Left ventricle myocardium inferior (tissue), 1 donor: Measurements from ENCODE around the gene CAV1. TPM values are rescaled to one million over a fixed set of nuclear protein-coding genes. Genes with fewer than 3 reads are reported as not detected.

ENCODE experiments used
- DNase-seq: peaks from one replicate; pipeline ENCODE4 v3.0.0-alpha.2; 2020
- H3K27ac ChIP-seq: fragments of 200-600 bp; replicated peaks from 2 replicates; pipeline ENCODE4 v1.8.0; 2021
- H3K27me3 ChIP-seq: fragments of 200-600 bp; 2 replicates; pipeline ENCODE4 v1.8.0; 2021; ENCODE audit warnings: low read depth
- H3K36me3 ChIP-seq: fragments of 200-600 bp; 2 replicates; pipeline ENCODE4 v1.8.0; 2021
- H3K4me1 ChIP-seq: fragments of 200-600 bp; 2 replicates; pipeline ENCODE4 v1.8.0; 2021
- H3K4me3 ChIP-seq: fragments of 200-600 bp; 2 replicates; pipeline ENCODE4 v1.8.0; 2021; ENCODE audit warnings: mild to moderate bottlenecking, moderate library complexity
- H3K9me3 ChIP-seq: fragments of 200-600 bp; replicated peaks from 2 replicates; pipeline ENCODE4 v1.8.0; 2021
- CTCF ChIP-seq: fragments of 200-600 bp; IDR thresholded peaks from 2 replicates; pipeline ENCODE4 v1.8.0; 2021; ENCODE audit warnings: antibody characterized with exemption, mild to moderate bottlenecking, borderline replicate concordance
- intact Hi-C: fragments of 100-400 bp; cut with micrococcal nuclease; formaldehyde crosslinking; loops from one replicate; pipeline ENCODE4 v1.11.0; 2022
- total RNA-seq: library from RNA; stranded (reverse); fragmentation: NEBNext Ultra II Directional; extraction: Animal tissue kit (Norgen Biotek cat#: 25700); gene quantifications from one replicate; pipeline ENCODE4 v1.2.1, GENCODE V29; 2021
- donor health status: DM: no; HTN: yes; CAD: no; lungs with severe emphysema.

The CAV1 gene
- total RNA-seq, 1 donor from 2014 or later, result 266 TPM

GRCh38 chr7:116500078-116500853 is 24.6 kb upstream of the CAV1 start:
- H3K4me3 ChIP-seq, result peak overlapping the region; percentile 91
- intact Hi-C loops, result no loop called here
- peak overlapping the region; percentile 99 for H3K27ac ChIP-seq

DNA sequence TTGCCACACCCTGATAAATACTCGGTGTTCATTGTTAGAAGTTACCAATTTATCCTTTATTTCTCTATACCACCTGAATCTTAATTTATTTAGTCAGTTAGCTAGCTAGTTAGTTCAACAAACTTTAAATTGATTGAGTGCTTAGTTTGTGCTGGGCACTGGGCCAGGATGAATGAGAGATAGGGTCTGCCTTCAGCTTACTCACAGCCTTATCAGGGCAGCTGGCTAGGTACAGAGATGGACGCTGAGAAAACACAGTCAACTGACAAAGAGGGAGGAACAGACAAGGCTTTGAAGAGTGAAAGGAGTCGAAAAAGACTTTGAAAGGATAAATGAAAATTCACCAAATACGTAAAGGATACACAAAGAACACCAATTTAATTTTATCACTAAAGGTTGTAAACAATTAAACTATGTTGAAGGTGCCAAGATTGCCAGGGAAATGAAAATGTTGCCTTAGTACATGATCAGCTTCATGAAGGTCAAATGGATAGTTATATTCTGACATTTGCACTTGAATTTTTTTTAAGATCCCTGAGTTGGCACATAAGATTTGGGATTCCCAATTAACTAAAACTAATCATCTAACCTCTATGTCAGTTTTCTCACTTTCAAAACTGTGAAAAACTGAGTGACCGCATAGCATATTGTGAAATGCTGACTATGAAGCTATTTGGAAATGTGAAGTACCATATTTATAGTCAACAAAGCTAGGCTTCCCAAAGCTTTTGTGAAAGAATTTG is 23.2 kb upstream of the CAV1 start:
- intact Hi-C loops, result no loop called here
- peak overlapping the region; percentile 99 for H3K27ac ChIP-seq
- H3K36me3 ChIP-seq, result peaks cover 13% of the 10 kb centered on the region
- H3K9me3 ChIP-seq, result peaks cover 4% of the 10 kb centered on the region
- peak; percentile 30 for DNase-seq
- peaks cover 74% of the 10 kb centered on the region for H3K4me1 ChIP-seq
- TF ChIP-seq CTCF, result no peak
- H3K4me3 ChIP-seq, result peak overlapping the region; percentile 91
- H3K27me3 ChIP-seq, result no peaks in the 10 kb centered on the region

More at GRCh38 chr7:116500078-116500853, 24.6 kb upstream of the CAV1 start:
- Histone ChIP-seq H3K9me3 (peaks cover 4% of the 10 kb centered on the region), H3K36me3 (no peaks in the 10 kb centered on the region), H3K27me3 (no peaks in the 10 kb centered on the region), H3K4me1 (peaks cover 69% of the 10 kb centered on the region)
- DNase-seq, result peak; percentile 37
- no peak for TF ChIP-seq CTCF

- H3K9me3 ChIP-seq, result no peaks in the 10 kb centered on the region
- peak overlapping the region; percentile 91 for H3K4me3 ChIP-seq
- TF ChIP-seq CTCF, result no peak
- H3K27ac ChIP-seq, result peak overlapping the region; percentile 99
- intact Hi-C loops, result no loop called here
- no peaks in the 10 kb centered on the region for H3K27me3 ChIP-seq
- DNase-seq, result no peak
- peaks cover 82% of the 10 kb centered on the region for H3K4me1 ChIP-seq
- H3K36me3 ChIP-seq, result peaks cover 22% of the 10 kb centered on the region
Observed at GRCh38 chr7:116502201-116503096, 22.4 kb upstream of the CAV1 start.

- H3K4me3 ChIP-seq, result peak overlapping the region; percentile 91
- intact Hi-C loops, result no loop called here
- TF ChIP-seq CTCF, result no peak
- H3K27me3 ChIP-seq, result no peaks in the 10 kb centered on the region
- DNase-seq, result no peak
- H3K9me3 ChIP-seq, result no peaks in the 10 kb centered on the region
- H3K27ac ChIP-seq, result peak overlapping the region; percentile 99
- peaks cover 31% of the 10 kb centered on the region for H3K36me3 ChIP-seq
- H3K4me1 ChIP-seq, result peaks cover 96% of the 10 kb centered on the region
Observed at GRCh38 chr7:116503835-116504234, 21.0 kb upstream of the CAV1 start.

- no peaks in the 10 kb centered on the region for H3K27me3 ChIP-seq
- intact Hi-C loops, result no loop called here
- DNase-seq, result no peak
- peaks cover 99% of the 10 kb centered on the region for H3K4me1 ChIP-seq
- no peak for TF ChIP-seq CTCF
- H3K9me3 ChIP-seq, result no peaks in the 10 kb centered on the region
- H3K27ac ChIP-seq, result peak overlapping the region; percentile 99
- peak overlapping the region; percentile 22 for H3K4me3 ChIP-seq
- peaks cover 31% of the 10 kb centered on the region for H3K36me3 ChIP-seq
Observed at GRCh38 chr7:116505278-116505677, 19.6 kb upstream of the CAV1 start.
